OCI-LY7 (cell line): ENCODE data around the gene BARX1. TPM values are rescaled to one million over a fixed set of nuclear protein-coding genes. Genes with fewer than 3 reads are reported as not detected.
"Not testable (repeated sequence)": the region's sequence is repeated elsewhere in the genome, so short reads cannot be mapped to it uniquely, and the experiment has no call there.

Experiments
- BruUV-seq: library from RNA; stranded (reverse); fragments of 400-500 nt; replicated peaks from 2 replicates; lab custom pipeline; 2021; lab: Mats Ljungman, UMichigan
- CTCF ChIA-PET: fragments of 300-600 bp; sonication (Branson Sonifier 250); formaldehyde crosslinking; loops from one replicate; lab custom pipeline; 2022; ENCODE audit warnings: antibody characterized with exemption; ENCODE audit not compliant: unreplicated experiment; lab: Charles Lee
- POLR2A ChIA-PET: fragments of 300-600 bp; sonication (Branson Sonifier 250); formaldehyde crosslinking; loops from one replicate; lab custom pipeline; 2022; ENCODE audit warnings: antibody characterized with exemption; lab: Charles Lee
- DNase-seq: peaks from one replicate; pipeline ENCODE4 v3.0.0-alpha.2; 2015; ENCODE audit warnings: low spot score
- H2AFZ ChIP-seq: fragments of 200-600 bp; sonication (generic), shearing (Covaris generic); 2 replicates; pipeline ENCODE4 v1.6.1; 2014; ENCODE audit warnings: mild to moderate bottlenecking, antibody characterized with exemption, low read length, moderate library complexity
- H3K27ac ChIP-seq: fragments of 200-600 bp; sonication (generic); 2 replicates; pipeline ENCODE4 v1.5.1; 2014; ENCODE audit warnings: mixed run types, low read depth, mild to moderate bottlenecking, moderate library complexity, low read length, inconsistent platforms; ENCODE audit not compliant: poor library complexity, severe bottlenecking
- H3K36me3 ChIP-seq: fragments of 200-600 bp; sonication (generic); 2 replicates; pipeline ENCODE4 v1.6.1; 2014; ENCODE audit warnings: mild to moderate bottlenecking, antibody characterized with exemption, low read length, moderate library complexity, mixed read lengths; ENCODE audit not compliant: insufficient read depth
- H3K4me1 ChIP-seq: fragments of 200-600 bp; sonication (generic); 2 replicates; pipeline ENCODE4 v1.5.1; 2014; ENCODE audit warnings: mild to moderate bottlenecking, low read length; ENCODE audit not compliant: insufficient read depth, poor library complexity, severe bottlenecking
- H3K4me2 ChIP-seq: fragments of 200-600 bp; sonication (generic); 2 replicates; pipeline ENCODE4 v1.6.1; 2014; ENCODE audit warnings: mild to moderate bottlenecking, low read length
- H3K4me3 ChIP-seq: fragments of 200-600 bp; sonication (generic); 2 replicates; pipeline ENCODE4 v1.5.1; 2014; ENCODE audit warnings: mild to moderate bottlenecking, low read depth, low read length; ENCODE audit not compliant: poor library complexity, severe bottlenecking
- H3K79me2 ChIP-seq: fragments of 200-600 bp; sonication (generic); 2 replicates; pipeline ENCODE4 v1.6.1; 2016; ENCODE audit warnings: low read depth, mild to moderate bottlenecking, low read length, moderate library complexity, mixed read lengths; ENCODE audit not compliant: insufficient read depth
- H3K9me2 ChIP-seq: fragments of 200-600 bp; sonication (generic); 2 replicates; pipeline ENCODE4 v1.6.1; 2016; ENCODE audit warnings: mild to moderate bottlenecking, low read length, mixed read lengths; ENCODE audit not compliant: insufficient read depth
- H3K9me3 ChIP-seq: fragments of 200-600 bp; sonication (generic); 2 replicates; pipeline ENCODE4 v1.6.1; 2014; ENCODE audit warnings: mild to moderate bottlenecking, mixed run types, low read length, mixed read lengths
- H4K20me1 ChIP-seq: fragments of 200-600 bp; sonication (generic); 2 replicates; pipeline ENCODE4 v1.6.1; 2014; ENCODE audit warnings: mild to moderate bottlenecking, antibody characterized with exemption, low read length, moderate library complexity, mixed read lengths; ENCODE audit not compliant: insufficient read depth
- CTCF ChIP-seq: fragments of 200-600 bp; sonication (generic); conservative IDR thresholded peaks from 2 replicates; pipeline ENCODE4 v1.5.1; 2014; ENCODE audit warnings: mild to moderate bottlenecking, antibody characterized with exemption, low read length, moderate library complexity, mixed read lengths
- EZH2phosphoT487 ChIP-seq: fragments of 200-600 bp; sonication (generic); IDR thresholded peaks from 2 replicates; pipeline ENCODE4 v1.6.1; 2018; ENCODE audit warnings: low read depth, borderline replicate concordance, mild to moderate bottlenecking, mixed run types, antibody characterized with exemption, low read length, moderate library complexity, mixed read lengths
- intact Hi-C: fragments of 100-400 bp; cut with micrococcal nuclease; formaldehyde crosslinking; loops from one replicate; pipeline ENCODE4 v1.10.0; 2022; ENCODE audit not compliant: unreplicated experiment
- total RNA-seq, 2 experiments: library from RNA; depleted of rRNA in 1 of 2; stranded (reverse); fragments of >200 nt in 1 of 2; shearing (Covaris generic) in 1 of 2; gene quantifications; 2 replicates each; pipeline ENCODE4 v1.2.3, GENCODE V29; 2014 to 2022

Gene BARX1
- total RNA-seq, 2 experiments from 2014 or later = not detected

- no peak for DNase-seq
- Histone ChIP-seq H3K79me2 (no peaks in the 10 kb centered on the region), H3K4me1 (no peaks in the 10 kb centered on the region), H3K9me2 (no peaks in the 10 kb centered on the region), H4K20me1 (no peaks in the 10 kb centered on the region), H3K4me2 (no peak overlapping the region), H3K36me3 (no peaks in the 10 kb centered on the region), H3K9me3 (no peaks in the 10 kb centered on the region), H2AFZ (no peak overlapping the region), H3K4me3 (no peak overlapping the region), H3K27ac (no peak overlapping the region)
- no peak for TF ChIP-seq EZH2phosphoT487
- TF ChIP-seq CTCF = no peak
- ChIA-PET POLR2A (no interaction called here), CTCF (no interaction called here)
- no TSS peak for BruUV-seq
- intact Hi-C loops = no loop called here
Observed at GRCh38 chr9:93976081-93976480, 20.9 kb upstream of the BARX1 start.

- Histone ChIP-seq H3K36me3 (no peaks in the 10 kb centered on the region), H3K27ac (no peak overlapping the region), H3K4me3 (no peak overlapping the region), H3K4me1 (no peaks in the 10 kb centered on the region), H3K4me2 (no peak overlapping the region), H2AFZ (no peak overlapping the region), H3K9me3 (no peaks in the 10 kb centered on the region), H3K79me2 (no peaks in the 10 kb centered on the region), H3K9me2 (no peaks in the 10 kb centered on the region), H4K20me1 (no peaks in the 10 kb centered on the region)
- DNase-seq = no peak
- intact Hi-C loops = no loop called here
- ChIA-PET CTCF (no interaction called here), POLR2A (no interaction called here)
- no TSS peak for BruUV-seq
- no peak for TF ChIP-seq CTCF
- no peak for TF ChIP-seq EZH2phosphoT487
Observed at GRCh38 chr9:93975262-93975661, 20.1 kb upstream of the BARX1 start.

- Histone ChIP-seq H3K4me1 (no peaks in the 10 kb centered on the region), H4K20me1 (no peaks in the 10 kb centered on the region), H3K4me2 (no peak overlapping the region), H3K79me2 (no peaks in the 10 kb centered on the region), H3K36me3 (no peaks in the 10 kb centered on the region), H3K9me3 (no peaks in the 10 kb centered on the region), H3K4me3 (no peak overlapping the region), H3K9me2 (no peaks in the 10 kb centered on the region), H2AFZ (no peak overlapping the region), H3K27ac (no peak overlapping the region)
- CTCF ChIA-PET = no interaction called here
- TF ChIP-seq CTCF (no peak), EZH2phosphoT487 (no peak)
- intact Hi-C loops = no loop called here
- no peak for DNase-seq
- BruUV-seq = no TSS peak
- POLR2A ChIA-PET = no interaction called here
Observed at GRCh38 chr9:93974151-93974550, 19.0 kb upstream of the BARX1 start.

GRCh38 chr9:93972655-93973054, 17.5 kb upstream of the BARX1 start:
- POLR2A ChIA-PET, H3K4me2 ChIP-seq, H3K27ac ChIP-seq, DNase-seq, H3K9me2 ChIP-seq, H3K9me3 ChIP-seq, H2AFZ ChIP-seq, H3K79me2 ChIP-seq, CTCF ChIA-PET, H3K4me3 ChIP-seq, H3K4me1 ChIP-seq, intact Hi-C loops, H4K20me1 ChIP-seq, BruUV-seq, H3K36me3 ChIP-seq: not testable (repeated sequence)
